Skin epidermis (tissue), 12 donors: Measurements from ENCODE around the gene SLC11A1.

Source experiments
- H3K27ac ChIP-seq, 21 experiments: fragments of 200-600 bp; sonication (generic) in 11 of 21; one replicate each; pipeline ENCODE4 v1.5.0; 2020; ENCODE audit warnings: mild to moderate bottlenecking in 3 of 21, inconsistent platforms in 2 of 21, moderate library complexity in 2 of 21
- H3K4me3 ChIP-seq, 7 experiments: fragments of 200-600 bp; sonication (generic) in 2 of 7; one replicate each; pipeline ENCODE4 v1.5.0; 2020; ENCODE audit warnings: inconsistent platforms in 2 of 7, mild to moderate bottlenecking in 2 of 7, moderate library complexity in 1 of 7

SLC11A1 gene

DNA sequence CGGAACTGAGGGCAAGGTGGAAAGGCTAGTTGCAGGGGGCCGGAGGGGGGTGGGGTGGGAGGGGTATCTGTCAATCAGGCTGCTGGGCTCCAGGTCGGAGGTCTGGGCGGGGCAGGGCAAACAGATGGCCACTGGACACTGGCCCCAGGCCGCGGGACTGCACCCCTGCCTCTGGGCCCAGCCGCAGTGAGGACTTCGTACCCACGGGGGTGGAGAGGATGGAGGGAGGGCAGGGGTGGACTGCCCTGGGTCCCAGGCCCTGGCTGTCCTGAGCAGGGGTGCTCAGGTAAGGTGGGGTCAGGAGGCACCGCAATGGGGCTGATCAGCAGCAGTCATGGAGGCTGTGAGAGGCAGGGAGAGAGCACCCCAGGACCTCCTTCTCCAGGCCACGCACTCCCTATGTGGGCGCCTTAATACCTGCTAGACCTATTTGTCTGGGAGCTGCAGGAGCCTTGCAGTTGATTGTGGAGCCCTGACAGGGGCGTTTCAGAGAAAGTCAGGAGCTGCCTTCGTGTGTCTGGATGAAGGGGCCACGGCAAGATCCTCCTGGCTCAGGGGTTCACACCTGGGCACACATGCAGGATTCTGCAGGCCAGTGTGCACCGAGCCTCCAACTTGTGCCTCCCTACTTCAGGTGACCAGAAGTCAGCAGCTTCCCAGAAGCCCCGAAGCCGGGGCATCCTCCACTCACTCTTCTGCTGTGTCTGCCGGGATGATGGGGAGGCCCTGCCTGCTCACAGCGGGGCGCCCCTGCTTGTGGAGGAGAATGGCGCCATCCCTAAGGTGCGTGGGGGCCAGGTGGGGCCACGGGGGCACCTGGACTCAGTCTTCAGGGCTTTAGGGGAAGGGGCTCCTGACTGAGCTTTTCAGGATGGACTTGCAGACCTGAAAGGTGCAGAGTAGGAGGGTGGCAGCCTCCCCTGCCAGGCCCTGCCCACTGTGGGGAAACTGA lies 19.1 kb downstream of the SLC11A1 start:
- peak overlapping the region; percentile 69 to 100 (median 99) for H3K27ac ChIP-seq
- peak overlapping the region; percentile 73 to 99 (median 89) for H3K4me3 ChIP-seq

- Histone ChIP-seq H3K27ac (peak overlapping the region in 17 of 21 experiments; percentile 95 to 100 (median 99)), H3K4me3 (peak overlapping the region in 4 of 7 experiments; percentile 73 to 99 (median 90))
Measured at GRCh38 chr2:218401890-218402289, 19.8 kb downstream of the SLC11A1 start.

DNA sequence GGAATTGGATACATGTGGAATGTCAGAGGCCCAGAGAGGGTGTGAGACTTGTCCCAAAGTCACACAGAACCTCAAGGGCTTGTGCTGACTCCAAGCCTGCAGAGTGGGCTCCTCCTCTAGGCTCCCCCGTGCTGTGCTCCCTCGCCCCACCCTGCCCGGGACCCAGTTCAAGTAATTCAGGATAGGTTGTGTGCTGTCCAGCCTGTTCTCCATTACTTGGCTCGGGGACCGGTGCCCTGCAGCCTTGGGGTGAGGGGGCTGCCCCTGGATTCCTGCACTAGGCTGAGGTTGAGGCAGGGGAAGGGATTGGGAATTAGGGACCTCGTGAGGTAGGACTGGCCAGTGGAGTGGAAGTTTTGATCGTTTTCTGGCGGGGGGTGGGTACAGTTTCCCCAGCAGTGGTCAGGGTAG lies 20.4 kb downstream of the SLC11A1 start:
- H3K27ac ChIP-seq = peak overlapping the region in 5 of 21 experiments; percentile 64 to 99 (median 98)
- no peak overlapping the region for H3K4me3 ChIP-seq

- H3K4me3 ChIP-seq = no peak overlapping the region
- H3K27ac ChIP-seq = peak overlapping the region in 5 of 21 experiments; percentile 64 to 99 (median 98)
Measured at GRCh38 chr2:218402911-218403411, 20.9 kb downstream of the SLC11A1 start.

DNA sequence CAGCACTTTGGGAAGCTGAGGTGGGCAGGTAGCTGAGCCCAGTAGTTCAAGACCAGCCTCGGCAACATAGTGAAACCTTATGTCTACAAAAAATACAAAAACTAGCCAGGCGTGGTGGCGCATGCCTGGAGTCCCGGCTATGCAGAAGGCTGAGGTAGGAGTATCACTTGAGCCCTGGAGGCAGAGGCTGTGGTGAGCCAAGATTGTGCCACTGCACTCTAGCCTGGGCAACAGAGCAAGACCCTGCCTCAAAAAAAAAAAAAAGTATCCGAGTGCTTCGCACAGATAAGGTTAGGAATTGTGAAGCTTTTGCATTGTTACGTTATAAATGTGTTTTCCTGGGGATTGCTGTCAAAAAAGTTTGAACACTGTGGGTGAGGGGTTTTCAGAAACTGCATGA lies 21.7 kb downstream of the SLC11A1 start:
- Histone ChIP-seq H3K4me3 (no peak overlapping the region), H3K27ac (peak overlapping the region in 3 of 21 experiments; percentile 6 to 91 (median 25))

DNA sequence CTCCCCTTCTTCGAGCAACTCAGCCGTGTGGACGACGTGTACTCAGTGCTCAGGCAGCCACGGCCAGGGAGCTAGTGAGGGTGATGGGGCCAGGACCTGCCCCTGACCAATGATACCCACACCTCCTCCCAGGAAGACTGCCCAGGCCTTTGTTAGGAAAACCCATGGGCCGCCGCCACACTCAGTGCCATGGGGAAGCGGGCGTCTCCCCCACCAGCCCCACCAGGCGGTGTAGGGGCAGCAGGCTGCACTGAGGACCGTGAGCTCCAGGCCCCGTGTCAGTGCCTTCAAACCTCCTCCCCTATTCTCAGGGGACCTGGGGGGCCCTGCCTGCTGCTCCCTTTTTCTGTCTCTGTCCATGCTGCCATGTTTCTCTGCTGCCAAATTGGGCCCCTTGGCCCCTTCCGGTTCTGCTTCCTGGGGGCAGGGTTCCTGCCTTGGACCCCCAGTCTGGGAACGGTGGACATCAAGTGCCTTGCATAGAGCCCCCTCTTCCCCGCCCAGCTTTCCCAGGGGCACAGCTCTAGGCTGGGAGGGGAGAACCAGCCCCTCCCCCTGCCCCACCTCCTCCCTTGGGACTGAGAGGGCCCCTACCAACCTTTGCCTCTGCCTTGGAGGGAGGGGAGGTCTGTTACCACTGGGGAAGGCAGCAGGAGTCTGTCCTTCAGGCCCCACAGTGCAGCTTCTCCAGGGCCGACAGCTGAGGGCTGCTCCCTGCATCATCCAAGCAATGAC lies 22.4 kb downstream of the SLC11A1 start:
- Histone ChIP-seq H3K4me3 (no peak overlapping the region), H3K27ac (peak overlapping the region in 13 of 21 experiments; percentile 20 to 95 (median 85))

- Histone ChIP-seq H3K4me3 (peak overlapping the region in 2 of 7 experiments; percentile 18 to 24), H3K27ac (peak overlapping the region in 19 of 21 experiments; percentile 53 to 95 (median 82))
Measured at GRCh38 chr2:218405086-218405745, 23.1 kb downstream of the SLC11A1 start.

GRCh38 chr2:218405746-218406208 lies 23.7 kb downstream of the SLC11A1 start:
- Histone ChIP-seq H3K4me3 (peak overlapping the region in 6 of 7 experiments; percentile 17 to 30 (median 27)), H3K27ac (peak overlapping the region in 20 of 21 experiments; percentile 53 to 95 (median 81))

GRCh38 chr2:218406209-218406948 lies 24.3 kb downstream of the SLC11A1 start:
- Histone ChIP-seq H3K4me3 (peak overlapping the region; percentile 20 to 42 (median 30)), H3K27ac (peak overlapping the region; percentile 20 to 95 (median 84))

- peak overlapping the region; percentile 20 to 42 (median 30) for H3K4me3 ChIP-seq
- peak overlapping the region; percentile 20 to 95 (median 84) for H3K27ac ChIP-seq
Measured at GRCh38 chr2:218406949-218407618, 25.0 kb downstream of the SLC11A1 start.

GRCh38 chr2:218407717-218408116 lies 25.6 kb downstream of the SLC11A1 start:
- Histone ChIP-seq H3K27ac (peak overlapping the region in 4 of 21 experiments; percentile 74 to 95 (median 90)), H3K4me3 (no peak overlapping the region)

DNA sequence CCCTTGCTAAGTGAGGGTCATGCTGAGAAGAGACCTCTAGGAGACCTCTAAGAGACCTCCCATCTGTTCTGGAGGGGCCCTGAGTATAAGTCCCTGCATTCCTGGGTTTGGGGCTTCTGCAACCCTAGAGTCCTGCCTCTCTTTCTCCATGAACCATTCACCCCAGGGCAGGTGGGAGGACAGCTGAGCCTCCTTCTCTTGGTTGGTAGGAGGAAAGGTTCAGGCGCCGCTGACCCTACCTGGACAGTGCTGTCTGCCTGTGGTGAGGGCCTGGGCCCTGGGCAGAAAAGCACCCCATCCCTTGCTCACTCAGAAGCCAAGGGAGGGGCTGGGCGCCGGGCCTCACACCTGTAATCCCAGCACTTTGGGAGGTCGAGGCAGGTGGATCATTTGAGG lies 36.2 kb downstream of the SLC11A1 start:
- H3K27ac ChIP-seq = no peak overlapping the region

GRCh38 chr2:218418717-218419458 lies 36.8 kb downstream of the SLC11A1 start, which contains the start of gene VIL1:
Gene VIL1, plus strand, starts transcription at chr2:218419123. Its CDS starts 4,656 bp downstream, at chr2:218423779.
- no peak within 1 kb of the TSS for H3K27ac ChIP-seq

More for the DNA sequence above, 36.2 kb downstream of the SLC11A1 start:
- H3K4me3 ChIP-seq = no peak overlapping the region

DNA sequence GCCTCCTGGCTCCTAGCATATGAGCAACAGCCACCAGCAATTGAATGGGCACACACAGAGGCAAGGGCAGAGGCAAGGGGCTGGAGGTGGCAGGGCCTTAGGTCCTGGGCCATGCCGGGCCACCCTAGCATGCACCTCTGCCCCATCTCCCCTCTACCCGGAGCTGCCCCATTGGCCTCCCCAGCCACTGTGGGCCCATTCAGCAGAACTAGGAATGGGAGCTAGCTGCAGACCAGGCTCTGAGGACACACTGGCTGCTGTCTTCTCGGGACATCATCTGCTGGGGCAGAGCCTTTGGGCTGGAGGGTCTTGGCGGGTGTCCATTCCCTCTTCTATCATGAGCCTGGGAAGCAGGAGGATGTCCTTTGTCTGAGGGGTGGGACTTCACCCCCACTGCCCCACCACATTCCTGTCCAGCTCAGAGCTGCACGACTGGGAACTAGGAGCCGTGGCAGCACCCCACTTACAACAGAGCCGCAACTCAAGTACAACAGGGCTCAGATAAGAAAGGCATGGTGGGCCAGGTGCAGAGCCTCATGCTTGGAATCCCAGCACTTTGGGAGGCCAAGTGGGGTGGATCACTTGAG lies 37.6 kb downstream of the SLC11A1 start:
- no peak overlapping the region for H3K4me3 ChIP-seq
- H3K27ac ChIP-seq = no peak overlapping the region

More at GRCh38 chr2:218418717-218419458, 36.8 kb downstream of the SLC11A1 start, which contains the start of gene VIL1:
- H3K4me3 ChIP-seq = no peak within 1 kb of the TSS

DNA sequence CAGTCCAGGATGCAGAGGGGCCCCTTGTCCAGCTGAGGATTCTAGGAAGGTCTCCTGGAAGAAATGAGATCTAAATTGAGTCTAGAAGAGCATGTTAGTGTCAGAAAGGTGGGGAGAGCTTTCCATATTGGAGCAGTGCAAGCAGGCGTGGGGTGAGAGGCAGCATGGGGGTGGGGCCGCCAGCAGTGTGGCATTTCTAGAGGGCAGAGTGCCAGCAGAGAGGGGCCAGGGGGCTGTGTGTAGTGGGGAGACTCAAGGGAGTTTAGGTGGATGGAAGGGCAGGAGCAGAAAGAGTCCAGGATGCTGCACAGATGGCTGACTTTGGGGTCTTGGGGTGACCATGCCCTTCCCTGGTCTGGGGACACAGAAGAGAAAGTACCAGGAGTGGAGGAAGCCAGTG lies 39.0 kb downstream of the SLC11A1 start:
- H3K4me3 ChIP-seq = no peak overlapping the region
- H3K27ac ChIP-seq = no peak overlapping the region

DNA sequence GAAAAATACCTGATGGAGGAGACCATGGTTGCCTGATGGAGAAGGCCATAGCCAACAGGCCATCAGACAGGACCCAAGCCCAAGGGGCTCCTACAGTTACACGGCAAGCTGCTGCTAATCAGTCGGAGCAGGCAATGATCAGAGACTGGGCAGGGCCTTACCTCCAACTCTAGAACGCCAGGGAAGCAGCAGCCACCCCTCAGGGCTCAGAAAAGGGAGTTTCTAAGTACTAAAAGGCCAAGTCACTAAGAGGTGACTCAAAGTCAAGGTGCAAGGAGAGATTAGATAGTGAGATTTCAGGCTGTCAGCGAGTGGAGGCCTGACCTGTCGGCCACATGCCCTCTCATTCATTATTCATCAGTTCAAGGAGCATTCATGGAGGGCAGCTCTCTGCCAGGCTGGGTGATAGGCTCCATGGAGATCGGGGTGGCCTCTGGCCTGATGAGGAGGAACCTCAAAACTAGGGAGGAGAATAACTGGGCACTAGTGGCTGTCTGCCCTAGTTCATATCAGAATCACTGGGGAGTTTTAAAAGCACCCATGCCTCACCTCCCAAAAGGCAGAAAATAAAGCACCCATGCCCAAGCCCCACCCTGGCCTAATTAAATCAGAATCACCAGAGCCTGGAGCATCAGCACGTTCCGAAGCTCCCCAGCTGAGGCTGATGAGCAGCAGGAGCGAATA lies 40.5 kb downstream of the SLC11A1 start:
- Histone ChIP-seq H3K4me3 (no peak overlapping the region), H3K27ac (no peak overlapping the region)
